NCI-H2107 (cell line): ENCODE measurements around the gene RABL2A.
"Not testable (repeated sequence)": the region's sequence is repeated elsewhere in the genome, so short reads cannot be mapped to it uniquely, and the experiment has no call there.

ENCODE experiments used
- DNase-seq: peaks from one replicate; lab custom pipeline; 2025; lab: John Stamatoyannopoulos, UW

The RABL2A gene

DNA sequence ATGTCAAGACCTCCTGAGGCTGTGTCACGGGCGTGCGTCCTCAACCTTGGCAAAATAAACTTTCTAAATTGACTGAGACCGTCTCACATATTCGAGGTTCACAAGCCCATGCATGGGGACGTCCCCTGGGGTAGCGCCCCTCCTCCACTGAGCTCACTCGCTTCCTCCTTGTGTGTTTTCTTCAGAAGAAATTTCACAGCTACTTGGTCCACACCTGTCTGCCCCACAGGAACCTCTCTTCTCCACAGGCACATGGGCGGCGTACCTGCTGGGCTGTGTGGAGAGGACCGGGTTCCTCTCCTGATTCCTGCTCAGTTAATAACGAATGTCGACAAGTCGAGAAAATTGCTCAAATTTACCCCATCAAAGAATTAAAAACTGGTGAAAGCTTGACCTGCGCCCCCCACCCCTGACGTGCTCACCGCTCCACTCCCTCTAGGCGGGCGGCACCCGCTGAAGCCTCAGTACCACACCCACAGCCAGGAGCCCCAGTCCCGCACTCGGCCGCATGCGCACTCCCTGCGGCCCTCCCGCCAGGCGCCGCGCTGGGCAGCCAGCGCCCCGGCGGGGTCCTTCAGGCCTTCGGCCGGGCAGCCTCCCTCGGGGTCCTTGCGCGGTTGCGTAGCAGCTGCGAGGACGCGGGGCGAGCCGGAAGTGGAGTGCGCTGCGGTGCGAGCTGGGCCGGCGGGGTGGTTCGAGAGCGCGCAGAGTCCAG lies at the start of gene RABL2A:
Gene RABL2A (plus strand): TSS at position 651 of the 715 bp plus-strand sequence. CDS start 1,341 bp downstream, outside the sequence.
- DNase-seq, result not testable (repeated sequence)

GRCh38 chr2:113578508-113578907 lies 48.6 kb upstream of the RABL2A start:
- DNase-seq, result not testable (repeated sequence)

GRCh38 chr2:113582473-113582872 lies 44.6 kb upstream of the RABL2A start:
- not testable (repeated sequence) for DNase-seq

- DNase-seq, result not testable (repeated sequence)
Observed at GRCh38 chr2:113583521-113584225, 43.4 kb upstream of the RABL2A start.

DNA sequence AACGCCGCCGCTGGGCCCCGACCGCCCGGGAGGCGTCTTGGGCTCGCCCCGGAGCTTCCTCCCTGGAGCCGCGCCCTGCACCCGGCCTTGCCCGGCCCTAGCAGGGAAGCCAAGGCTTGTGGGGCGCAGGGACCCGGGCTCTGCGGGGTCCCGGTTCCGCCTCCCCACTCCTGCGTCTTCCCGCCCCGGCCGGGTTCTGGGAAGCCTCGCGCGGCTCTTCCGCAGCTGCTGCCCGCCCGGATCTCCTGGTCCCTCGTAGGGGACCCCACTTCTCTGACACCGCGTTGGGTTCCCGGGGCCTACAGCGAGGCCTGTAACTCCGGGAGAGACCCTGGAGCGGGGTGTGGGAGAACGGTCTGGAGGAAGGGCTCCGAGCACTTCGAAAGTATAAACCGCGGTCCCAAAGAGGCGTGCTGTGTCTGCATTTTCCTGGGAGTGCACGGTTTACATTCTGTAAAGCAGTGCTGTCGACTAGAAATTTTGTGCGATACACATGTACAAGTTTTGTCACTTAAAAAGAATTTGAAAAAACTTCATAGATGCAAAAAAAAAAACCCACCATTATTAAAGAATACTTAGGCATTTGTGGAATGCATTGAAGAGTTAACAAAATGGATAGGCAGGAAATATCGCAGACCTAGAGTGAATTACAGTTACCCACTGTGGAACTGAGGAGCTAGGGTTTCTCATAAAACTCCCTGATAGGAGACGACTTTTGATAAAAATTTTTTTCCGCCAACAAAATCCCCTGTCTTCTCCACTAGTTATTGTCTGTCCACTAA lies 42.6 kb upstream of the RABL2A start:
- not testable (repeated sequence) for DNase-seq

DNA sequence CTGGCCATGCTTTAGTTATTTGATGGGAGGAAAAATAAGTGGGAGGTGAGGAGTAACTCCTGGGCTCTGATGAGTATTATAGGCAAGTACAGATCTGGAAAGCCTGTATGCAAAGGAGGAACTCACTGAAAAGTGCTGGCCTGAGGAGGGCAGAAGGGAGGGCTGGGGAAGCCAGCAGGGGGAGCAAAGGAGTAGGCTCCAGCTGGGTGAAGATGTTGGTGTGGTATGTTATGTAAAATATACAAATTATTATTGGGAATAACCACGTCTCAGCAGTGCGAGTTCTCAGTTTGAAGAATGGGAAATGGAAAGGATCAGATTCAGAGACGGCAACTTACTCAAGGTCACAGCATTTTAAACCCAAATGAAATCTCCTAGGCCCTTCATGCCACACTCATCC lies 39.9 kb upstream of the RABL2A start:
- DNase-seq, result not testable (repeated sequence)

- DNase-seq, result not testable (repeated sequence)
Observed at GRCh38 chr2:113589591-113589990, 37.5 kb upstream of the RABL2A start.

DNA sequence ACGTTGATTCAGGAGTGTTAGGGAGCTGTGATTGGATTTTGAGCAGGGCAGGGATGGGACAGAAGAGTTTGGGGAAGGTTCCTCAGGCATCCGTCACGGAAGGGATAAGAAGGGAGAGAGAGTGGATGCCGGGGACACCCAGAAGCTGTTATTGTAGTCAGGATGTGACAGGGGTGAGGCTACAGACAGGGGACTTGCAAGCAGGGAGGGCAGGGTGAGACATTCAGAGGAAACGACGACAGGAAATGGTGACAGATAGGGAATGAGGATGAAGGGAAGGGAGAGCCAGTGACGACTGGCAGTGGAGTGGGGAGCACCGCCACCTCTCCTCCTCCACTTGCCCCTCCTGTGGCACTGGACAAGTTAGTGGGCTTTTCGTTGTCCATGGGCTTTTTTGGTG lies 35.1 kb upstream of the RABL2A start:
- not testable (repeated sequence) for DNase-seq

DNA sequence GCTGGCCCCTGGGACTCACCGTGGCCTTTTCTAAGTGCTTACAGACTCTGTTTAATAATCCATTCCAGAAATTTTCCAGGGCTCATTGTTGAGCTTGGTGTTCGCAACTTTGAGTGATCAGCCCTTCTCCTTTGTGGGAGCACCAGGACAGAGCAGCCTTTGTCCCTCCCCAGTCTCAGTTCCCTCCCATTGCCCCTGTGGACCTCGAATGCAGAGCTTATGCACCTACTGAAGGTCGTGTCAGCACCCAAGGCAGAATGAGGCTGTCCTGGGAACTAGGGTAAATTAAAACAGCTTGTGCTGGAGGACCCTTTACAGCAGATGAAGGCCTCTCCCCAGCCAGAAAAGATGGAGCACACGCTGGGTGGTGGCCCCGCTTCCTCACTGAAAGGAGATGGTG lies 33.8 kb upstream of the RABL2A start:
- DNase-seq, result not testable (repeated sequence)

GRCh38 chr2:113595725-113596124 lies 31.3 kb upstream of the RABL2A start:
- not testable (repeated sequence) for DNase-seq

GRCh38 chr2:113597164-113597563 lies 29.9 kb upstream of the RABL2A start:
- DNase-seq, result not testable (repeated sequence)

- not testable (repeated sequence) for DNase-seq
Observed at GRCh38 chr2:113597572-113597971, 29.5 kb upstream of the RABL2A start.

DNA sequence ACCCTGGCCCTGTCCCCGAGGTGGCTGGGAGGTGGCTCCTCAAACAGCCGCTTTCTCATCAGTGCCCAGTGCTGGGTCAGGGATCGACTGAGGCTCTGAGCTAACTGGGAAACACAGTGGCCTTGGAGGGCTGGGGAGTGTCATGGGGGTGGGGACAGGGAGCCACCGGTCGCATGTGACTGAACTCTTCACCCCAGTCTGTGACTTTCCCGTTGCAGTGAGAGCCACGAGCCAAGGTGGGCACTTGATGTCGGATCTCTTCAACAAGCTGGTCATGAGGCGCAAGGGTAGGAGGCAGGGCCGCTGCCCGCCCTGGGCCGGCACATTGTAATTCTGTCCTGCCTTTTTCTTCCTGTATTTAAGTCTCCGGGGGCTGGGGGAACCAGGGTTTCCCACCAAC lies 28.9 kb upstream of the RABL2A start:
- not testable (repeated sequence) for DNase-seq

DNA sequence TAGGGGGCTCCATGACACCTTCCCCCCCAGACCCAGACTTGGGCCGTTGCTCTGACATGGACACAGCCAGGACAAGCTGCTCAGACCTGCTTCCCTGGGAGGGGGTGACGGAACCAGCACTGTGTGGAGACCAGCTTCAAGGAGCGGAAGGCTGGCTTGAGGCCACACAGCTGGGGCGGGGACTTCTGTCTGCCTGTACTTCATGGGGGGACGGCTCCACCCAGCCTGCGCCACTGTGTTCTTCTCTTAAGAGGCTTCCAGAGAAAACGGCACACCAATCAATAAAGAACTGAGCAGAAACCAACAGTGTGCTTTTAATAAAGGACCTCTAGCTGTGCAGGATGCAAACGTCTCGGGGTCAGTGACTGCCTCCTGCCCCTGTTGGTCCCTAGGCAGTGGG lies 28.3 kb upstream of the RABL2A start:
- not testable (repeated sequence) for DNase-seq

GRCh38 chr2:113599208-113599607 lies 27.9 kb upstream of the RABL2A start:
- not testable (repeated sequence) for DNase-seq

DNA sequence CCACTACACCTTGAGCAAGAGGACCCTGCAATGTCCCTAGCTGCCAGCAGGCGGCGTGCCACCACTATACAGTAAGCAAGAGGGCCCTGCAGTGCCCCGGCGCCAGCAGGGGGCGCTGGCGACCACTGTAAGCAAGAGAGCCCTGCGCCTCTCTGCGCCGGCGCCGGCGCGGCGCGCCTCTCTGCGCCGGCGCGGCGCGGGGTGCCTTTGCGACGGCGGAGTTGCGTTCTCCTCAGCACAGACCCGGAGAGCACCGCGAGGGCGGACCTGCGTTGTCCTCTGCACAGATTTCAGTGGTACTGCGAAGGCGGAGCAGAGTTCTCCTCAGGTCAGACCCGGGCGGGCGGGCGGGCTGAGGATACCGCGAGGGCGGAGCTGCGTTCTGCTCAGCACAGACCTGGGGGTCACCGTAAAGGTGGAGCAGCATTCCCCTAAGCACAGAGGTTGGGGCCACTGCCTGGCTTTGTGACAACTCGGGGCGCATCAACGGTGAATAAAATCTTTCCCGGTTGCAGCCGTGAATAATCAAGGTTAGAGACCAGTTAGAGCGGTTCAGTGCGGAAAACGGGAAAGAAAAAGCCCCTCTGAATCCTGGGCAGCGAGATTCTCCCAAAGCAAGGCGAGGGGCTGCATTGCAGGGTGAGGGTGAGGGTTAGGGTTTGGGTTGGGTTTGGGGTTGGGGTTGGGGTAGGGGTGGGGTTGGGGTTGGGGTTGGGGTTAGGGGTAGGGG lies 24.9 kb upstream of the RABL2A start:
- DNase-seq, result not testable (repeated sequence)

DNA sequence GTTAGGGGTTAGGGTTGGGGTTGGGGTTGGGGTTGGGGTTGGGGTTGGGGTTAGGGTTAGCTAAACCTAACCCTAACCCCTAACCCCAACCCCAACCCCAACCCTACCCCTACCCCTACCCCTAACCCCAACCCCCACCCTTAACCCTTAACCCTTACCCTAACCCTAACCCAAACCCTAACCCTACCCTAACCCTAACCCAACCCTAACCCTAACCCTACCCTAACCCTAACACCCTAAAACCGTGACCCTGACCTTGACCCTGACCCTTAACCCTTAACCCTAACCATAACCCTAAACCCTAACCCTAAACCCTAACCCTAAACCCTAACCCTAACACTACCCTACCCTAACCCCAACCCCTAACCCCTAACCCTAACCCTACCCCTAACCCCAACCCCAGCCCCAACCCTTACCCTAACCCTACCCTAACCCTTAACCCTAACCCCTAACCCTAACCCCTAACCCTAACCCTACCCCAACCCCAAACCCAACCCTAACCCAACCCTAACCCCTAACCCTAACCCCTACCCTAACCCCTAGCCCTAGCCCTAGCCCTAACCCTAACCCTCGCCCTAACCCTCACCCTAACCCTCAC lies 24.1 kb upstream of the RABL2A start:
- no peak for DNase-seq

GRCh38 chr2:113603467-113604084 lies 23.5 kb upstream of the RABL2A start:
- DNase-seq, result not testable (repeated sequence)

DNA sequence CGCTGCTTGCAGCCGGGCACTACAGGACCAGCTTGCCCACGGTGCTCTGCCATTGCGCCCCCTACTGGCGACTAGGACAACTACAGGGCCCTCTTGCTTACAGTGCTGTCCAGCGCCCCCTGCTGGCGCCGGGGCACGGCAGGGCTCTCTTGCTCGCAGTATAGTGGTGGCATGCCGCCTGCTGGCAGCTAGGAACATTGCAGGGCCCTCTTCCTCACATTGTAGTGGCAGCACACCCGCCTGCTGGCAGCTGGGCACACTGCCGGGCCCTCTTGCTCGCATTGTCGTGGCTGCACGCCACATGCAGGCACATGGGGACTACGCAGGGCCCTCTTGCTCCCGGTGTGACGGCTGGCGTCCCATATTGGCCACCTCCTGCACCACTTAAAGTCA lies 23.0 kb upstream of the RABL2A start:
- not testable (repeated sequence) for DNase-seq

GRCh38 chr2:113604661-113605060 lies 22.4 kb upstream of the RABL2A start:
- DNase-seq, result not testable (repeated sequence)

DNA sequence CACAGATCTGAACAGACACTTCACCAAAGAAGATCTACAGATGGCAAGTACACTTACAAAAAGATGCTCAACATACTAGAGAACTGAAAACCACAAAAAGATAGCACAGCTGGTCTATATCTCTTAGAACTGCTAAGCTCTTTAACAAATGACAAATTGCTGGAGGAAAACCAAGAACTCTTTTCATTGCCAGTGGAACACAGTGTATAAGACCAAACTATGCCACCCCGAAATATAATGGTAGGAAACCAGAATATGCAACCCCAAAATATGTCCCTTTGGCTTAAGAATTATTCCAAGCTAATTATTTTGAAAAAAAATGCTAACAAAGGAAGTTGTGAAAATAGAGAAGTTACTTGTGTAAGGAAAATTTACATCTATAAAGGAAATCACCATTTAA lies 21.0 kb upstream of the RABL2A start:
- DNase-seq, result not testable (repeated sequence)
